Measurements from ENCODE around the gene PDE4D. TPM values are rescaled to one million over a fixed set of nuclear protein-coding genes. Genes with fewer than 3 reads are reported as not detected.

PDE4D gene
- total RNA-seq, 1 donor from 2014 or later: 2.3 TPM

- Histone ChIP-seq H3K79me2 (ENCODE audit: low read depth) (no peaks in the 10 kb centered on the region), H3K36me3 (no peaks in the 10 kb centered on the region), H3K4me2 (no peak overlapping the region), H3K27me3 (no peaks in the 10 kb centered on the region), H2AFZ (replicated peaks) (no peak overlapping the region), H3K4me3 (no peak overlapping the region), H3F3A (ENCODE audit: low read depth) (no peaks in the 10 kb centered on the region), H3K9ac (no peak overlapping the region), H3K4me1 (peaks cover 9% of the 10 kb centered on the region), H4K20me1 (ENCODE audit: low read depth) (no peaks in the 10 kb centered on the region), H3K27ac (no peak overlapping the region), H3K9me3 (ENCODE audit: low read depth) (no peaks in the 10 kb centered on the region)
- no peak overlapping the region for H3K4me3 Mint-ChIP-seq
- H3K9me3 Mint-ChIP-seq: no peaks in the 10 kb centered on the region
- H3K4me1 Mint-ChIP-seq: peaks cover 51% of the 10 kb centered on the region
- no peak for TF ChIP-seq EZH2 (IDR thresholded peaks at IDR 0.05)
- TF ChIP-seq, protein P1, sequence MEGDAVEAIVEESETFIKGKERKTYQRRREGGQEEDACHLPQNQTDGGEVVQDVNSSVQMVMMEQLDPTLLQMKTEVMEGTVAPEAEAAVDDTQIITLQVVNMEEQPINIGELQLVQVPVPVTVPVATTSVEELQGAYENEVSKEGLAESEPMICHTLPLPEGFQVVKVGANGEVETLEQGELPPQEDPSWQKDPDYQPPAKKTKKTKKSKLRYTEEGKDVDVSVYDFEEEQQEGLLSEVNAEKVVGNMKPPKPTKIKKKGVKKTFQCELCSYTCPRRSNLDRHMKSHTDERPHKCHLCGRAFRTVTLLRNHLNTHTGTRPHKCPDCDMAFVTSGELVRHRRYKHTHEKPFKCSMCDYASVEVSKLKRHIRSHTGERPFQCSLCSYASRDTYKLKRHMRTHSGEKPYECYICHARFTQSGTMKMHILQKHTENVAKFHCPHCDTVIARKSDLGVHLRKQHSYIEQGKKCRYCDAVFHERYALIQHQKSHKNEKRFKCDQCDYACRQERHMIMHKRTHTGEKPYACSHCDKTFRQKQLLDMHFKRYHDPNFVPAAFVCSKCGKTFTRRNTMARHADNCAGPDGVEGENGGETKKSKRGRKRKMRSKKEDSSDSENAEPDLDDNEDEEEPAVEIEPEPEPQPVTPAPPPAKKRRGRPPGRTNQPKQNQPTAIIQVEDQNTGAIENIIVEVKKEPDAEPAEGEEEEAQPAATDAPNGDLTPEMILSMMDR (IDR thresholded peaks at IDR 0.05): no peak
- TF ChIP-seq EZH2phosphoT487 (IDR thresholded peaks at IDR 0.05): no peak
- peaks cover 3% of the 10 kb centered on the region for H3K27me3 Mint-ChIP-seq (ENCODE audit: insufficient read depth, low read depth)
- H3K27ac Mint-ChIP-seq: peak overlapping the region; percentile 46
- H3K36me3 Mint-ChIP-seq: no peaks in the 10 kb centered on the region
- DNase-seq (ENCODE audit: low spot score): peak; percentile 16
These were observed 350.4 kb downstream of the PDE4D start for GRCh38 chr5:59542851-59543820.

DNA sequence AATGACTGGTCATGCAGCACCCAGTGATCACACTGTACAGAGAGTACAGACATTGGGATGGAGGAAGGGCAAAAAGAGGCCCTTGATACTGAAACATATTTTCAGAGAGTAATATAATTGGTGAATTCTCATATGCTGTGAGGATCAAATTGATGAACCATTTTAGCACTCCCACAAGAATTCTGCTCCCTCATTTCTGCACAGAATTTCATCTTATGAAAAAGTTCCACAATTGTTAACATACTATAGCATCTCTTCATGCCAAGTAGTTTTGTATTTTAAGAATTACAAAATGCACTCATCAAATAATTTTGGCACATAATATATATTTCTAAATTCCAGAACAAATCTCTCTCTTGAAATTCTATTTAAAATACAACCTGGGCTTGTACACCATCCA is 351.2 kb downstream of the PDE4D start:
- Histone ChIP-seq H3K27me3 (no peaks in the 10 kb centered on the region), H3K36me3 (no peaks in the 10 kb centered on the region), H3K9ac (no peak overlapping the region), H3K27ac (no peak overlapping the region), H2AFZ (replicated peaks) (no peak overlapping the region), H3K79me2 (ENCODE audit: low read depth) (no peaks in the 10 kb centered on the region), H3F3A (ENCODE audit: low read depth) (no peaks in the 10 kb centered on the region), H4K20me1 (ENCODE audit: low read depth) (no peaks in the 10 kb centered on the region), H3K4me2 (no peak overlapping the region), H3K4me3 (no peak overlapping the region), H3K4me1 (peaks cover 9% of the 10 kb centered on the region), H3K9me3 (ENCODE audit: low read depth) (no peaks in the 10 kb centered on the region)
- TF ChIP-seq EZH2 (IDR thresholded peaks at IDR 0.05) (no peak), EZH2phosphoT487 (IDR thresholded peaks at IDR 0.05) (no peak)
- TF ChIP-seq, protein P1 (IDR thresholded peaks at IDR 0.05): no peak
- no peak for DNase-seq (ENCODE audit: low spot score)
- Mint-ChIP-seq H3K4me1 (peaks cover 46% of the 10 kb centered on the region), H3K27ac (no peak overlapping the region), H3K4me3 (no peak overlapping the region), H3K36me3 (no peaks in the 10 kb centered on the region), H3K9me3 (no peaks in the 10 kb centered on the region), H3K27me3 (ENCODE audit: insufficient read depth, low read depth) (no peaks in the 10 kb centered on the region)

- H3K9me3 Mint-ChIP-seq: no peaks in the 10 kb centered on the region
- no peak overlapping the region for H3K27ac Mint-ChIP-seq
- H3K27me3 Mint-ChIP-seq (ENCODE audit: insufficient read depth, low read depth): no peaks in the 10 kb centered on the region
- Histone ChIP-seq H3F3A (ENCODE audit: low read depth) (no peaks in the 10 kb centered on the region), H3K27ac (no peak overlapping the region), H3K4me1 (peaks cover 9% of the 10 kb centered on the region), H3K79me2 (ENCODE audit: low read depth) (no peaks in the 10 kb centered on the region), H4K20me1 (ENCODE audit: low read depth) (no peaks in the 10 kb centered on the region), H2AFZ (replicated peaks) (no peak overlapping the region), H3K9ac (no peak overlapping the region), H3K4me3 (no peak overlapping the region), H3K36me3 (no peaks in the 10 kb centered on the region), H3K27me3 (no peaks in the 10 kb centered on the region), H3K9me3 (ENCODE audit: low read depth) (no peaks in the 10 kb centered on the region), H3K4me2 (no peak overlapping the region)
- peaks cover 46% of the 10 kb centered on the region for H3K4me1 Mint-ChIP-seq
- no peak overlapping the region for H3K4me3 Mint-ChIP-seq
- TF ChIP-seq EZH2phosphoT487 (IDR thresholded peaks at IDR 0.05): no peak
- TF ChIP-seq, protein P1 (IDR thresholded peaks at IDR 0.05): no peak
- TF ChIP-seq EZH2 (IDR thresholded peaks at IDR 0.05): no peak
- no peaks in the 10 kb centered on the region for H3K36me3 Mint-ChIP-seq
- DNase-seq (ENCODE audit: low spot score): no peak
These were observed 353.2 kb downstream of the PDE4D start for GRCh38 chr5:59540366-59540765.

Data from neural progenitor cell (in vitro differentiated cells).